ENCODE measurements around the gene ATP13A3.

Gene ATP13A3

DNA sequence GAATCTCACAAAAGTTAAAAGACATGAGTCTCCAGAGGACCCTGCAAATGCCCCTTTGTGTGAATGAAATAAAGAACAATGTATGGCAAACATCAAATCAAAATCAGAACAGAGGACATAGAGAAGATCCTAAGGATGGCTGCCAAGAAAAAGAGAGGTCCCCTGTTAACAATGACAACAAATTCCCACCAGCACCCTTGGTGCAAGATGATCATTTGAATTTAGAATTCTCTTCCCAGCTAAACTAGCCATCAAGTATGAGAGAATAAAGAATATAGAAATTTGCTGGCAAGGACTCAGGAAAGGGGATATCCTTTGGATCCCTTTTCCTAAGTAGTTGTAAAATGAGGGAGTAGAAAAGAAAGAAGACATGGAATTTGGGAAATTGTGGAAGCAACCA lies 96.0 kb downstream of the ATP13A3 start:
- no peak for DNase-seq

DNA sequence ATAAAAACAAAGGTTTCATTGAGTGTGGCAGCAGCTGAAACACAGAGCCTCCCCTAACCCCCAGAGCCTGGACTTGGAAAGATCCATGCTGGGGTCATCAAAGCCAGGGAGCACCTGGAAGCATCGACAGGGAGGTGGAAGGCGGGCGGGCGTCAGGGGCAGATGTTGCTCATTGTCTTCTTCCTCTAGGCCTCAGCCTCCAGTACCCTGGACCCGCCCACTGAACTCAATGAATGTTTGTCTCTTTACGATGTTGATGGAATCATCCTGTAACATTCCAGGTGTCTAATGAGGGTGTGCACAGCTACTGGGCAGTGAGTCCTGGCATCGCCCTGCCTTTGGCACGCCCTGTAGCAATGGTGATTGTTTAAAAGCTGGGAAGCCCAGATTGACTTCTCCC lies 97.5 kb downstream of the ATP13A3 start:
- no peak for DNase-seq

GRCh38 chr3:194387926-194388418 lies 98.8 kb downstream of the ATP13A3 start:
- DNase-seq: no peak

DNA sequence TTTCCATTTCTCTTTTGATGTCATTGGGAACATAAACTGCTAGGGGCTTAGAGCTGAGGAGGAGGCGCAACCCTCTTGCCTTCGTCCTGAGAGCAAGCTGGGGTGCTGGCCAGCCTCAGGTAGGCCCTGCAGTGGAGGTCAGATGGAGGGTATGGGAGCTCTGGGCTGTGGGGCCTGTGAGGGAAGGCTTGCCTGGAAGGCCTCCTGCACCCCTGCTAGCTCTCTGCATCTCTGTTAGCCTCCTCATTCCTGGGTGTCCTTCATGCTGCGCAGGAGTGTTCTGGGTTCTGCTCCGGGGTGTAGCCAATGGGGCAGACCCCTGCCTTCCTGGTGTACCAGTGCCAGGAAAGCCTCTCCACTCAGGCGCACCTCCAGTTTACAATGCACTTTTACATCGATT lies 99.5 kb downstream of the ATP13A3 start:
- no peak for DNase-seq

DNA sequence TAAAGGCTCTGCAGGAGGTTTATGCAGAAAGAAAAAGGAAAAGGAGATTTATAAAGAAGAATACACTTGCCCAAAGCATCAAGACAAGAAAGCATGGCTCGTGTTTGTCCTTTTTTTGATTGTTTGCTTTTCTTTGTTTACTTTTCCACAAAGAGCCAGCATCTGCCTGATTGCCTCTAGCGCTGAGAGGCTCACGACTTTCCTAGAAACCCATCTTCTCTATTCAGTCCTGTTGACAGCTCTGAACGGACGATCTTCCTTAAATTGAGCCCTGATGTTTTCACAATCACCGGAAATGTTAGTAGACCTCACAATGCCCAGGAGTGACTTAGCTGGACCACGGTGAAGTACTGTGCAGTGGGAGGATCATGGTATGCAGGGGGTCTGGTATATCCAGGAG lies 100.2 kb downstream of the ATP13A3 start:
- no peak for DNase-seq

DNA sequence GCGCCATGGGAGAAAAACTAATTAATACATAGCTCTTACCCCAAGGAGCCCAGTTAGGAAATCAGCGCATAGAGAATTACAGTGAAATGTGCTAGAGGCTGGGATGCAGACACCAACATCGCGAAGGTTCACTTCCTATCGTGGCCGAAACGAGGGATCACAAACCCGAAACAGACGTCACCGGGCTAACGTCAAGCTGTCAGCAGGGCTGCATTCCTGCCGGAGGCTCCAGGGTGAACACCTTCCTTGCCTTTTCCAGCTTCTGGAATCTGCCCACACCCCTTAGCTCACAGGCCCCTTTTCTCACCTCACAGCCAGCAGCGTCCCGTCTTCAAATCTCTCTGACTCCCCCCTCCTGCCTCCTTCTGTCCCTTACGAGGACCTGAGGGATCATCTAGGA lies 100.7 kb downstream of the ATP13A3 start:
- no peak for DNase-seq

- DNase-seq: no peak
These were observed 102.2 kb downstream of the ATP13A3 start for GRCh38 chr3:194384569-194385001.

DNA sequence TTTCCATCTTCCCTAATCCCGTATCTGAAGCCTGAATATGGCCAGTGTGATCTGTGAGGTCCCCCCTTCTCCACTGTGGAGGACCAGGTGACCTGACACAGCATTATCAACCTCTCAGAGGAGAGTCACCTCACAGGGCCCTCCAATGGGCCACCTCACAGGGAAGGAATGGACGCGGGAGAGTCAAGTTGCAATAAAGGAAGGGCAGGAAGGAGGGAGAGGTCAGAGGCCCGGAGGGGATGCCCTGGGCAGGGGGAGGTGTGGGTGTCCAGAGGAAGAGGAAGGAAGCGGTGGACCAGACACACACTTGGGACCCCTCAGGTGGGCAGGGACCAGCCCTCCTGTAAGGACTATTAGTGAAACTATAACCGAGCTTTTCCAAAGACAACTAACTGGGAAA lies 102.6 kb downstream of the ATP13A3 start:
- no peak for DNase-seq

- no peak for DNase-seq
These were observed 103.4 kb downstream of the ATP13A3 start for GRCh38 chr3:194383276-194383940.

- no peak for DNase-seq
These were observed 103.9 kb downstream of the ATP13A3 start for GRCh38 chr3:194382892-194383223.

- DNase-seq: no peak
These were observed 104.5 kb downstream of the ATP13A3 start for GRCh38 chr3:194382196-194382891.

- DNase-seq: no peak
These were observed 105.3 kb downstream of the ATP13A3 start for GRCh38 chr3:194381460-194381875.

DNA sequence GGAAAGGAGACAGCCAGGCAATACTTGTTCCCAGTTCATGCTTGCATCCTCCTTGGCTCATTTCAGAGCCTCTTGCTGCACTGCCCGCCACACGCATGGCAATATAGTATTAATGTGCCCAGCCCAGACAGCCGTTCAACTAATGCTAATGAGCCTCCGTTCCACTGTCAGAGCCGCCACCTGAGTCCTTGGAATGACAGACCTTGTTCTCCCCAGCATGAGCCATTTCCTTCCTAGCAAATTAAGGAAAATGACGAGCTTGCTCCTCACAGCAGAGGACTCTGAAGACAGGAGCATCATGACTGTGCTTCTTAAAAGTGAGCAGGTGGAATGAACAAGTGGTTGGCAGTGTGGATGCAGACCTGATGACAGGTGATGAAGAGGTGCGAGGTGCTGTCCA lies 106.5 kb downstream of the ATP13A3 start:
- no peak for DNase-seq

DNA sequence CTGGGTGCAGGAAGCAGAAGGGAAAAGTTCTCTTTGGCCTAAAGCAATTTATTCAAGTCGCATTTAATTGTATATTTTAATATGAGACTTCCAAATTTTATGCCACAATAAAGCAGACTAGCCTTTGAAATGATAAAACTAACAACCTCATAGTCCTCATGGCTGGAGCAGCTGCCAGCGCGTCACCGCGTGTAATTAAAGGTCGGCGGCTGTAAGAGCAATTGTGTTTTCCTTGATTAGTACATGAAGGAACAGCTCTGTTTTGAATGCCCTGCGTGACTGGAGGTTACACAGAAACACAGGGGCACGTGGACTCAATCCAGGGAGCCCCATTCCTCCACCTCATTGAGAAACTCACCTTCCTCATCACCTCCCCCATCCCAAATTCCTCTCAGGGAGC lies 107.2 kb downstream of the ATP13A3 start:
- DNase-seq: no peak

DNA sequence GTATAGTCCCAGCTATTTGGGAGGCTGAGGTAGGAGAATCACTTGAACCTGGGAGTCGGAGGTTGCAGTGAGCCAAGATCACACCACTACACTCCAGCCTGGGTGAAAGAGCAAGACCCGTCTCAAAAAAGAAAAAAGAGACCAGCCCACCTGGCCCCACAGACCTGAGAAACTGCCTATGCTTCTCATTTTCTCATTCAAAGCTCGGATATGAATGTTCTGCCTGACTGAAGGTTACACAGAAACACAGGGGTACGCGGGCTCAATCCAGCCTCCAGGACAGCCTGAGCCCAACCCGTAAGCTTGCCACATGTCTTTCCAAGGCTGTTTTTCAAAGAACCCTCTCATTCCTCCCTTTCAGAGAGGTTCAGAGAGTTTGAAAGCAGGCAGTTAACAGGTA lies 107.6 kb downstream of the ATP13A3 start:
- DNase-seq: no peak

- no peak for DNase-seq
These were observed 109.1 kb downstream of the ATP13A3 start for GRCh38 chr3:194377708-194378107.

DNA sequence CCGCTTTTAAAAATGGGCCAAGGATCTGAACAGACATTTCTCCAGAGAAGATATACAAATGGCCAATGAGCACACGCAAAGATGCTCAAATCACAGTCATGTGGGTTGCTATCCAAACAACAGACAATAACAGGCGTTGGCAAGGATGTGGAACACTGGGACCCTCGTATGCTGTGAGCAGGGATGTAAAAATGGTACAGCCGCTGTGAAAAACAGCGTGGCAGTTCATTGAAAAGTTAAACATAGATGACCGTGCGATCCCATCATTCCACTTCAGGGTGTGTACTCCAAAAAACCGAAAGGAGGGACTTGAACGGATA lies 110.6 kb downstream of the ATP13A3 start:
- no peak for DNase-seq

DNA sequence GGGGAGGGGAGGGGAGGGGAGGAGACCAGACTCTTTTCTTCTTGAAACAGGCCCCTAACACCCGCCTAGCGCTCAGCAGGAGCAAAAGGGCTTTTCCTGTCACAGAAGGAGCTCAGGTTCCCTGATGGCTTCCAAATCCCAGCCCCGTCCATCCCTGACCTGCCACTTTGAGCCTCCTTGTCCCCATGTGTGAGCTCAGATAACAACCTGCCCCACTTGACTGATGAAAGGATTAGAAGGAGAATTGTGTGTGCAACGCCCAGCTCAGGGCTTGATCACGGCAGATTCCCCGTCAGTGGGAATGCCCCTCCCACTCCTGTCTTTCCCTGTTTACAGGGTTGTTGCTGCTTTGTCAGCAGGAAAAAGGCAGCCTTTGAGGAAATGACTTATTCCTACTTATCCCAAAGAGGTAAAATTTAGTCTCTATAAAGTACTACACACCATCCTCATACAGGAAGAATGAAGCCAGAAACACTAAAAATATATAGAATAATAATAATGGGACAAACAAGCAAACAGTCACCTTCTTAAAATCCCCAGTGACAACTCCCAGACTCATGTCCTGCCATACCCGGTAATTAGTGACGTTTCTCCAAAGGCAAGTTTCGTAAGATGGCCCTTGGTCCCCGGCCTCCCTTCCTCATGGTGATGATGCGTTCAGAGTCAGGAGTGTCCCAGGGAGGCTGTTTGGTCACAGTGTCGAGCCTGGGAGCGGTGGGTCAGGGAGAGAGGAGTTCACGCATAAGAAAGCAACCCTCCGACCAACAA lies 111.1 kb downstream of the ATP13A3 start:
- DNase-seq: no peak

DNA sequence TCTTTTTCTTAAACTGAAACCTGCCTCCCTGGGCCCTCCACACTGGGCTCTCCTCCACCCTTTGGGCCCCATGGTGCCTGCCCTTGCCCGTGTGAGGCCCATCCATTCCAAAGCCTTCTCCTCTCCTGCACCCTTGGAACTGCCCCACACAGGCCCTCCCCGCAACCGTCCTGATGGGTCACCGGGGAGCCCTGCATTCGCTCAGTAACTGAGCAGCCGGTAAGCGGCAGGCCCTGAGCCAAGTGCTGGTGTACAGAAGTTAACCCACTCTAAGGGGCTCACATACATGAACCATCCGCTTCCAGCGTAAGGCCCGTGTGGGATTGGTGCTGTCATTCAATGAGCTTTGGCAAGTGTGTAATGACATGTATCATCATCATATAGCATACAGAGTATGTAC lies 111.9 kb downstream of the ATP13A3 start:
- no peak for DNase-seq

- DNase-seq: no peak
These were observed 112.9 kb downstream of the ATP13A3 start for GRCh38 chr3:194373899-194374298.

DNA sequence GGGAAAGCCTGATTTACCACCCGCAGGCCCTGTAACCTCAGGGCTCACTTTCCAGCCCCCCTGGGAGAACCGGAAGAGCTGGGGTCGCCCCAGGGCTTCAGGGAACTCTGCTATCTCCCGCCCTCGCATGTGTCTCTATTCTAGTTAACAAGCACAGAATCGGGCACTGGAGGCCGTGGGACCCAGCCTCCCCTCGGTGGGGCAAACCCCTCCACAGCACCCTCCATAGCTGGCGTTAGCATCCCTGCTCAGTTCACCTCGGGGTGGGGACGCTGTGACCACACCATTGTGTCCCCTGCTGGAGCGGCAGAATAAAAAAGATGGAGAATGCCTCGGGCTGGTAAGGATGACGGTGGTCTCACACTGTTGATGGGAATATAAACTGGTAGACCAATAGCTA lies 113.8 kb downstream of the ATP13A3 start:
- DNase-seq: no peak

GRCh38 chr3:194370753-194371152 lies 116.0 kb downstream of the ATP13A3 start:
- DNase-seq: no peak

GRCh38 chr3:194369522-194370279 lies 117.1 kb downstream of the ATP13A3 start, which contains the start of gene LRRC15:
Gene LRRC15, minus strand, starts transcription at chr3:194369743. Its CDS starts 8,700 bp downstream, at chr3:194361043.
- no peak for DNase-seq

Measured in NCI-H446 treated with DMSO at 0.1 percent for 48 hours (cell line).